Neural cell (in vitro differentiated cells): ENCODE measurements around the gene PRPH. TPM values are rescaled to one million over a fixed set of nuclear protein-coding genes. Genes with fewer than 3 reads are reported as not detected.
A peak's percentile ranks its signal among the peaks of the same experiment; 100 is the strongest.

ENCODE experiments used
- H2AFZ ChIP-seq: fragments of 200-600, 300-800 bp; sonication (generic), shearing (Covaris generic); 2 replicates; pipeline ENCODE4 v1.6.0; 2014; ENCODE audit warnings: low read depth, mild to moderate bottlenecking, antibody characterized with exemption, low read length, moderate library complexity
- H3F3A ChIP-seq: fragments of 200-600 bp; shearing (Covaris generic); 2 replicates; pipeline ENCODE4 v1.6.1; 2016; ENCODE audit warnings: mild to moderate bottlenecking, moderate library complexity, mixed read lengths, antibody characterized with exemption, low read length; ENCODE audit not compliant: insufficient read depth, poor library complexity, severe bottlenecking
- H3K27ac ChIP-seq: fragments of 200-600, 300-800 bp; sonication (generic), shearing (Covaris generic); 2 replicates; pipeline ENCODE4 v1.5.1; 2014; ENCODE audit warnings: mild to moderate bottlenecking, low read length, moderate library complexity
- H3K27me3 ChIP-seq: fragments of 300-800, 200-600 bp; sonication (generic), shearing (Covaris generic); 2 replicates; pipeline ENCODE4 v1.6.0; 2014; ENCODE audit warnings: mild to moderate bottlenecking, low read depth, low read length, moderate library complexity; ENCODE audit not compliant: insufficient read depth
- H3K36me3 ChIP-seq: fragments of 300-800, 200-600 bp; sonication (generic), shearing (Covaris generic); 2 replicates; pipeline ENCODE4 v1.5.1; 2014; ENCODE audit warnings: mild to moderate bottlenecking, antibody characterized with exemption, low read length, moderate library complexity; ENCODE audit not compliant: insufficient read depth
- H3K4me2 ChIP-seq: fragments of 300-800, 200-600 bp; sonication (generic), shearing (Covaris generic); 2 replicates; pipeline ENCODE4 v1.6.0; 2014; ENCODE audit warnings: mild to moderate bottlenecking, low read length
- H3K4me3 ChIP-seq: fragments of 300-800, 200-600 bp; sonication (generic), shearing (Covaris generic); 2 replicates; pipeline ENCODE4 v1.5.1; 2014; ENCODE audit warnings: mild to moderate bottlenecking, low read length, moderate library complexity
- H3K79me2 ChIP-seq: fragments of 200-600 bp; shearing (Covaris generic); replicated peaks from 2 replicates; pipeline ENCODE4 v1.6.0; 2014; ENCODE audit warnings: mild to moderate bottlenecking, low read length, moderate library complexity; ENCODE audit not compliant: insufficient read depth
- H3K9ac ChIP-seq: fragments of 300-800, 200-600 bp; sonication (generic), shearing (Covaris generic); 2 replicates; pipeline ENCODE4 v1.6.1; 2016; ENCODE audit warnings: mild to moderate bottlenecking, low read length, mixed read lengths
- H3K9me2 ChIP-seq: fragments of 200-600 bp; shearing (Covaris generic); 2 replicates; pipeline ENCODE4 v1.6.1; 2016; ENCODE audit warnings: mild to moderate bottlenecking, low read length, mixed read lengths; ENCODE audit not compliant: insufficient read depth
- H3K9me3 ChIP-seq: fragments of 200-600, 300-800 bp; sonication (generic), shearing (Covaris generic); 2 replicates; pipeline ENCODE4 v1.6.1; 2016; ENCODE audit warnings: mild to moderate bottlenecking, mixed run types, low read length, moderate library complexity, mixed read lengths
- H4K20me1 ChIP-seq: fragments of 200-600 bp; shearing (Covaris generic); 2 replicates; pipeline ENCODE4 v1.6.1; 2016; ENCODE audit warnings: mild to moderate bottlenecking, mixed run types; ENCODE audit not compliant: insufficient read depth
- EP300 ChIP-seq: fragments of 450-650 bp; conservative IDR thresholded peaks from 2 replicates; pipeline ENCODE4 v1.6.1; 2014; ENCODE audit warnings: antibody characterized with exemption, mild to moderate bottlenecking, moderate library complexity; ENCODE audit not compliant: poor library complexity, severe bottlenecking
- EZH2 ChIP-seq: fragments of 200-600, 300-800 bp; shearing (Covaris generic), sonication (generic); IDR thresholded peaks from 2 replicates; pipeline ENCODE4 v1.6.1; 2014; ENCODE audit warnings: antibody characterized with exemption, low read length, borderline replicate concordance, mild to moderate bottlenecking; ENCODE audit not compliant: insufficient read depth, poor library complexity, severe bottlenecking
- MXI1 ChIP-seq: fragments of 450-650 bp; conservative IDR thresholded peaks from 2 replicates; pipeline ENCODE4 v1.6.1; 2014; ENCODE audit warnings: antibody characterized with exemption, mild to moderate bottlenecking; ENCODE audit not compliant: poor library complexity, severe bottlenecking
- POLR2AphosphoS5 ChIP-seq: IDR thresholded peaks from 2 replicates; pipeline ENCODE4 v1.6.1; 2012
- RAD21 ChIP-seq: fragments of 450-650 bp; conservative IDR thresholded peaks from 2 replicates; pipeline ENCODE4 v1.6.1; 2014; ENCODE audit warnings: antibody characterized with exemption, mild to moderate bottlenecking, moderate library complexity
- SMC3 ChIP-seq: fragments of 450-650 bp; conservative IDR thresholded peaks from 2 replicates; pipeline ENCODE4 v1.6.1; 2014; ENCODE audit warnings: antibody characterized with exemption, mild to moderate bottlenecking, moderate library complexity; ENCODE audit not compliant: poor library complexity
- TAF1 ChIP-seq: IDR thresholded peaks from 2 replicates; pipeline ENCODE4 v1.6.1; 2012; ENCODE audit warnings: low read depth
- polyA plus RNA-seq: library from polyadenylated mRNA; depleted of rRNA; stranded (reverse); fragments of >200 nt; gene quantifications from 2 replicates; pipeline ENCODE4 v1.2.3, GENCODE V29; 2014
- TF ChIP-seq, protein P1 (sequence below): IDR thresholded peaks from 2 replicates; pipeline ENCODE4 v1.6.1; 2012; ENCODE audit warnings: borderline replicate concordance
- TF ChIP-seq, protein P2 (sequence below): fragments of 450-650 bp; IDR thresholded peaks from 2 replicates; pipeline ENCODE4 v1.5.1; 2014; ENCODE audit warnings: antibody characterized with exemption, mild to moderate bottlenecking, moderate library complexity; ENCODE audit not compliant: poor library complexity, severe bottlenecking

PRPH gene
- polyA plus RNA-seq, 1 donor from 2014 or later: not detected

DNA sequence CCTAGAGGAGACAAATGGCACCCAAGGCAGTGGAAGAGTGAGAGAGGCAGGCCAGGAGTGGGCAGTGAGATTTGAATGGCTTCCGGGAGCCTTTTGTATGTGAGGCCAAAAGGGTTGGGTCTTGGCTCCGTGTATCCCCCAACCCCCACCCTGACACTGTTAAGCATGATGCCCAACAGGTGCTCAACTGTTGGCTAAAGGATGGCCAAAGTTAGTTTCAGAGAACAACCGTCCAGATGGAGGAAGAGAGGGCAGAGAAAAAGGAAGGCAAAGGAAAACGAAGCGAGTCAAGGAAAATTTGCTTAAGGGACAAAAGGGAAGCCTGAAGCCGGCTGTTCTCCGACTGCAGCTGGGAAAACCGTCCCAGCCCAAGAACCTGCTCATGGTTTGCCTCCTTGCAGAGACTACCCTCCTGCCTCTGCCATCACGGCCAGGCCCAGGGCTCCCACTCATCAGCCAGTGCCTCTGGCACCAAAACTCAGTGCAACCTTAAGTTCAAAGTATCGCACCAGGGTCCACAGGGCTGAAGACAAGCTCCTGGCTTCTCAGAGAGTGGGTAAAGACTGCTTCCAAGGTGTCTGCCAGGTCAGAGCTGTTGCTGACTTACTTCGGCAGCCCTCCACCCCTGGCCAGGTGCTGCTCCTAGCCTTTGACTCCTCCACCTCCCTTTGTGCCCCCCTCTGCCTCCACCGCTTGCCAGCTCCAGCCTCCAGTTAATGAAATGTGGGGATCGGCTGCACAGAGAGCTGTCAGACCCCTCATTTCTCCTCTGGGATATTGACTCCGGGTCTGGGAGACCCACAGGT, 46.2 kb downstream of the PRPH start:
- Histone ChIP-seq H4K20me1 (no peaks in the 10 kb centered on the region), H3K79me2 (no peaks in the 10 kb centered on the region), H3K36me3 (no peaks in the 10 kb centered on the region), H3F3A (no peaks in the 10 kb centered on the region), H3K4me2 (no peak overlapping the region), H3K9me3 (no peaks in the 10 kb centered on the region), H3K27ac (no peak overlapping the region), H3K27me3 (peaks cover 91% of the 10 kb centered on the region), H3K4me3 (peak overlapping the region; percentile 60), H3K9me2 (no peaks in the 10 kb centered on the region), H2AFZ (no peak overlapping the region), H3K9ac (no peak overlapping the region)
- no peak for TF ChIP-seq RAD21
- no peak for TF ChIP-seq TAF1

DNA sequence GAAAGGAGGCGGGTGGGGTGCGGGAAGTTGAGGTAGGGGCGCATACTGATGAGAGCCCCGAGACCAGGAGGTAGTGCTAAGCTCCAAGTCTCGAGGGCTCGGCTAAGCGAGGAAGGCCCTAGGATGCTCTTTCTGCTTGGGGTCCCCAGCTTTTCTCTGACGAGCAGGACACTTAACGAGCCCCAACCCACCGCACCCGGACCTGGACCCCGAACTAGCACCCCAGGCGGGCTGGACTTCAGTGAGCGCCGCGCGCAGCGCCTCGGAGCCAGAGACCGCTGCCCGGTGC, 46.8 kb downstream of the PRPH start:
- Histone ChIP-seq H3K27ac (no peak overlapping the region), H3K4me2 (no peak overlapping the region), H3K27me3 (peaks cover 91% of the 10 kb centered on the region), H3K9me3 (no peaks in the 10 kb centered on the region), H4K20me1 (no peaks in the 10 kb centered on the region), H3K79me2 (no peaks in the 10 kb centered on the region), H3K9ac (peak overlapping the region; percentile 31), H2AFZ (no peak overlapping the region), H3K36me3 (no peaks in the 10 kb centered on the region), H3F3A (no peaks in the 10 kb centered on the region), H3K9me2 (no peaks in the 10 kb centered on the region), H3K4me3 (peak overlapping the region; percentile 60)
- TF ChIP-seq, protein P1, sequence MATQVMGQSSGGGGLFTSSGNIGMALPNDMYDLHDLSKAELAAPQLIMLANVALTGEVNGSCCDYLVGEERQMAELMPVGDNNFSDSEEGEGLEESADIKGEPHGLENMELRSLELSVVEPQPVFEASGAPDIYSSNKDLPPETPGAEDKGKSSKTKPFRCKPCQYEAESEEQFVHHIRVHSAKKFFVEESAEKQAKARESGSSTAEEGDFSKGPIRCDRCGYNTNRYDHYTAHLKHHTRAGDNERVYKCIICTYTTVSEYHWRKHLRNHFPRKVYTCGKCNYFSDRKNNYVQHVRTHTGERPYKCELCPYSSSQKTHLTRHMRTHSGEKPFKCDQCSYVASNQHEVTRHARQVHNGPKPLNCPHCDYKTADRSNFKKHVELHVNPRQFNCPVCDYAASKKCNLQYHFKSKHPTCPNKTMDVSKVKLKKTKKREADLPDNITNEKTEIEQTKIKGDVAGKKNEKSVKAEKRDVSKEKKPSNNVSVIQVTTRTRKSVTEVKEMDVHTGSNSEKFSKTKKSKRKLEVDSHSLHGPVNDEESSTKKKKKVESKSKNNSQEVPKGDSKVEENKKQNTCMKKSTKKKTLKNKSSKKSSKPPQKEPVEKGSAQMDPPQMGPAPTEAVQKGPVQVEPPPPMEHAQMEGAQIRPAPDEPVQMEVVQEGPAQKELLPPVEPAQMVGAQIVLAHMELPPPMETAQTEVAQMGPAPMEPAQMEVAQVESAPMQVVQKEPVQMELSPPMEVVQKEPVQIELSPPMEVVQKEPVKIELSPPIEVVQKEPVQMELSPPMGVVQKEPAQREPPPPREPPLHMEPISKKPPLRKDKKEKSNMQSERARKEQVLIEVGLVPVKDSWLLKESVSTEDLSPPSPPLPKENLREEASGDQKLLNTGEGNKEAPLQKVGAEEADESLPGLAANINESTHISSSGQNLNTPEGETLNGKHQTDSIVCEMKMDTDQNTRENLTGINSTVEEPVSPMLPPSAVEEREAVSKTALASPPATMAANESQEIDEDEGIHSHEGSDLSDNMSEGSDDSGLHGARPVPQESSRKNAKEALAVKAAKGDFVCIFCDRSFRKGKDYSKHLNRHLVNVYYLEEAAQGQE: no peak
- TF ChIP-seq TAF1: no peak
- TF ChIP-seq MXI1: no peak
- no peak for TF ChIP-seq EZH2
- no peak for TF ChIP-seq SMC3
- no peak for TF ChIP-seq RAD21
- TF ChIP-seq, protein P2, sequence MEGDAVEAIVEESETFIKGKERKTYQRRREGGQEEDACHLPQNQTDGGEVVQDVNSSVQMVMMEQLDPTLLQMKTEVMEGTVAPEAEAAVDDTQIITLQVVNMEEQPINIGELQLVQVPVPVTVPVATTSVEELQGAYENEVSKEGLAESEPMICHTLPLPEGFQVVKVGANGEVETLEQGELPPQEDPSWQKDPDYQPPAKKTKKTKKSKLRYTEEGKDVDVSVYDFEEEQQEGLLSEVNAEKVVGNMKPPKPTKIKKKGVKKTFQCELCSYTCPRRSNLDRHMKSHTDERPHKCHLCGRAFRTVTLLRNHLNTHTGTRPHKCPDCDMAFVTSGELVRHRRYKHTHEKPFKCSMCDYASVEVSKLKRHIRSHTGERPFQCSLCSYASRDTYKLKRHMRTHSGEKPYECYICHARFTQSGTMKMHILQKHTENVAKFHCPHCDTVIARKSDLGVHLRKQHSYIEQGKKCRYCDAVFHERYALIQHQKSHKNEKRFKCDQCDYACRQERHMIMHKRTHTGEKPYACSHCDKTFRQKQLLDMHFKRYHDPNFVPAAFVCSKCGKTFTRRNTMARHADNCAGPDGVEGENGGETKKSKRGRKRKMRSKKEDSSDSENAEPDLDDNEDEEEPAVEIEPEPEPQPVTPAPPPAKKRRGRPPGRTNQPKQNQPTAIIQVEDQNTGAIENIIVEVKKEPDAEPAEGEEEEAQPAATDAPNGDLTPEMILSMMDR: no peak
- no peak for TF ChIP-seq EP300
- no peak for TF ChIP-seq POLR2AphosphoS5
